Stimulated activated CD4-positive, alpha-beta T cell treated with anti-CD3 and anti-CD28 coated beads, Interleukin-2, amount 100 ng/mL, for 48 hours (primary cell): ENCODE data around the gene CCNB3.
A peak's percentile ranks its signal among the peaks of the same experiment; 100 is the strongest.
"Not testable (repeated sequence)": the region's sequence is repeated elsewhere in the genome, so short reads cannot be mapped to it uniquely, and the experiment has no call there.

Experiments
- DNase-seq, 2 donors: peaks; one replicate each; pipeline ENCODE4 v3.0.0-alpha.2; 2020

The CCNB3 gene, protein sequence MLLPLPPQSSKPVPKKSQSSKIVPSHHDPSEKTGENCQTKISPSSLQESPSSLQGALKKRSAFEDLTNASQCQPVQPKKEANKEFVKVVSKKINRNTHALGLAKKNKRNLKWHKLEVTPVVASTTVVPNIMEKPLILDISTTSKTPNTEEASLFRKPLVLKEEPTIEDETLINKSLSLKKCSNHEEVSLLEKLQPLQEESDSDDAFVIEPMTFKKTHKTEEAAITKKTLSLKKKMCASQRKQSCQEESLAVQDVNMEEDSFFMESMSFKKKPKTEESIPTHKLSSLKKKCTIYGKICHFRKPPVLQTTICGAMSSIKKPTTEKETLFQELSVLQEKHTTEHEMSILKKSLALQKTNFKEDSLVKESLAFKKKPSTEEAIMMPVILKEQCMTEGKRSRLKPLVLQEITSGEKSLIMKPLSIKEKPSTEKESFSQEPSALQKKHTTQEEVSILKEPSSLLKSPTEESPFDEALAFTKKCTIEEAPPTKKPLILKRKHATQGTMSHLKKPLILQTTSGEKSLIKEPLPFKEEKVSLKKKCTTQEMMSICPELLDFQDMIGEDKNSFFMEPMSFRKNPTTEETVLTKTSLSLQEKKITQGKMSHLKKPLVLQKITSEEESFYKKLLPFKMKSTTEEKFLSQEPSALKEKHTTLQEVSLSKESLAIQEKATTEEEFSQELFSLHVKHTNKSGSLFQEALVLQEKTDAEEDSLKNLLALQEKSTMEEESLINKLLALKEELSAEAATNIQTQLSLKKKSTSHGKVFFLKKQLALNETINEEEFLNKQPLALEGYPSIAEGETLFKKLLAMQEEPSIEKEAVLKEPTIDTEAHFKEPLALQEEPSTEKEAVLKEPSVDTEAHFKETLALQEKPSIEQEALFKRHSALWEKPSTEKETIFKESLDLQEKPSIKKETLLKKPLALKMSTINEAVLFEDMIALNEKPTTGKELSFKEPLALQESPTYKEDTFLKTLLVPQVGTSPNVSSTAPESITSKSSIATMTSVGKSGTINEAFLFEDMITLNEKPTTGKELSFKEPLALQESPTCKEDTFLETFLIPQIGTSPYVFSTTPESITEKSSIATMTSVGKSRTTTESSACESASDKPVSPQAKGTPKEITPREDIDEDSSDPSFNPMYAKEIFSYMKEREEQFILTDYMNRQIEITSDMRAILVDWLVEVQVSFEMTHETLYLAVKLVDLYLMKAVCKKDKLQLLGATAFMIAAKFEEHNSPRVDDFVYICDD (N-terminal part only)

DNA sequence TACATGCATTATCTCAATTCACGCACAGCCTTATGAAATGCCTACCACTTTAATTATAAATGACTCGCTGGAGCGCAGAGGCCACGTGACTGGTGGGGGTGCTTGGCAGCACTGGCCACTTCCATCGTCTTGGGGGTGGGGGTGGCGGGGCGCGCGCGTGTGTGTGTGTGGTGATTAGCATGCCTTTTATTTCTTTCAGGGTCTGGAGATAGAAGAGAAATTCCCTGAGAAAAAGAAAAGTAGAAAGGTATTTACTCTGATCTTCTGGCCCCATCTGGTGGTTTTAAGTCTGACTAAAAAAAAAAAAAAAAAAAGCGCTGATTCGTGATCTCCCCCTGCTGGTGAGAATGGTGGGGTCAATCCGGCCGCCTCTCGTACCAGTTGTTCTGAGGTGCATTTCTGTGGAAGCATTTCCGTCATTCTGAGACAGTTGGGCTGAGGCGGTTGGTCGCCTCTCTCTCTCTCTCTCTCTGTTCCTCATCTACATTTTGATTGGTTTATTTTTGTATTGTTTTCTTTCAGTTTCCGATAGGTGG is at the start of gene CCNB3:
TSS of gene CCNB3 (plus strand) at position 402 of the 536 bp plus-strand sequence. CDS start 80,399 bp downstream, outside the sequence.
- DNase-seq: peak; percentile 40 to 56

DNA sequence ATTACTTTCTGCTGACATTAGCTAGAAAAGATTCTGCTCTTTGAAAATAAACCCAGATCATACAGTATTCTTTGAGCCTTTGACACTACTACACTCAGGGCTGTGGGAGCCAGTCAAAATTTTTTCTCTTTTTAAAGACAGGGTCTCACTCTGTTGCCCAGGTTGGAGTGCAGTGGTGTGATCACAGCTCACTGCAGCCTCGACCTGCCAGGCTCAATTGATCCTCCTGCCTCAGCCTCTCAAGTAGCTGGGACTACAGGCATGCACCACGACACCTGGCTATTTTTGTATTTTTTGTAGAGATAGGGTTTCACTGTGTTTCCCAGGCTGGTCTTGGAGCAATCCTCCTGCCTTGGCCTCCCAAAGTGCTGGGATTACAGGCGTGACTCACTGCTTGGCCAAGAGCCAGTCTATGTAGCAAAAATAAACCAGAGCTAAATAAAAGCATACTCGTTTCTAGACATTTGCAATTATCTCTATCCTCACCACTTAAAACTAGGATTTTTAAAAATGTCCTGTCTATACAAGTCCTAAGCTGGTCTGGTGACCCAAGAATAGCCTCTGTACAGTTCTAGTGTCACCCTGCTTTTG is 46.9 kb upstream of the CCNB3 start:
- DNase-seq: no peak

DNA sequence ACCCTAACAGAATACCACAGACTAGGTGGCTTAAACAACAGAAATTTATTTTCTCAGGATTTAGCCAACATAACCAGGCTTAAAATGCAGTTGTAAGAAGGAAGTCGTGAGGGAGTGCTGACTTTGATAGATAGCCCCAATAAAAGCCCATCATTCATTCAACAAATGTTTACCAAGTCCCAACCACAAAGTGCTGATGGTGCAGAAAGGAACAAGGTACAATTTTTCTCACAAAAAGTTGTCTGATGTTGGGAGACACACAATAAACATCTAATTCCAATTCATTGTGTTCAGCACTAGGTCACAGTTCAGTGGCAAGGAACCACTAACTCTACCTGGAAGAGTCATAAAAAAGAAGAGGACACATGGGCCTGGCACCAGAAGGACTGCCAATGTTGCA is 46.0 kb upstream of the CCNB3 start:
- DNase-seq: no peak

DNA sequence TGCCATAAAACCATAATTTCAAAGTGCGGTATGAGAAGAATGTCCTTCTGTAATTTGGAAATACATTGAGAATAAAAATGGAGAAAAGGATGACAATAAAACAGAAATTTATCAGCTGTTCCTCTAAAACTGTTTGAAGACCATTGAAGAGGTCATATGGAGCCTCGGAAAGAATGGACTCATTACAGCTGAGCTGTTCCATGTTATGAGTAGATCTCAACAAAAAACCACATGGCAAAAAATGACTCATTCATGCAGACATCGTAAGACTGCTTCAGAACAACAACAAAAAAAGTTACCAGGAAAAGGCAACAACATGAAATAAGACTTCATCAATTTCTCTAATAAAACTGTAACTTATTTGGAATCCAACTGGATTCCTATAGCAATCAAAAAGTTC is 43.4 kb upstream of the CCNB3 start:
- no peak for DNase-seq

DNA sequence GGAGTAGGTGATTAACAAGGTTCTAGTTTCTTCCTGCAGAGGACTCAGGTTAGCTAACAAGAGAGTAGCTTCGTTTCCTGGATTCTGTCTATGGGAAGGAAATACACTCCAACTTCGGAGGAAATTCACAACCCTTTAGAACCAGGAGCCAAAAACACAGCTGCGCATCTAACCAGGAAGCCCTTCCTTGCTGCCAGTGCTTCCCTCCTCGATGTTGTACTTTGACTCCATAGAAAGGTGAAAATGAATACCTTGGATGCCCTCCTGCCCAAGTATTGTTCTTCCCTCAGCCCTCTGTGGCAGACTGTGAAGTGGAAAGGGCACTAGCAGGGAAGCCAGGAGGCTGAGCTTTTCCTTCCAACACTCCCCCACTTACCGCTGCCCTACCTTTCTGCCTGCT is 38.8 kb upstream of the CCNB3 start:
- DNase-seq: no peak

DNA sequence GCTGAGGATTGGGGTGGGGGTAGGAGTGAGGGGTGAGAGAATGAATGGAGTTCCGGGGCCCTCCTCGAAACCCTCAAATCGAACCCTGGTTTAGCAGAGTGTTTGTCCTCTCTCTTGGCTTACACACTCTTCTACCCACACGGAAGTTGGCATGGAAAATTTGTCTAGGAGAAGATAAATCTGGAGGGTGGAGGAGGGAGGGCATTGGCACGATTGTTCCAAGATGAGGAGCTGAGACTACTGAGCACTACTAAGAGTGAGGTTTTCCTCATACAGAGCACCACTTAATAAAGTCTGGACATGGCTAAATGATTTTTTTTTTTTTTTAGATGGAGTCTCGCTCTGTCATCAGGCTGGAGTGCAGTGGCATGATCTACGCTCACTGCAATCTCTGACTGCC is 37.2 kb upstream of the CCNB3 start:
- DNase-seq: no peak

DNA sequence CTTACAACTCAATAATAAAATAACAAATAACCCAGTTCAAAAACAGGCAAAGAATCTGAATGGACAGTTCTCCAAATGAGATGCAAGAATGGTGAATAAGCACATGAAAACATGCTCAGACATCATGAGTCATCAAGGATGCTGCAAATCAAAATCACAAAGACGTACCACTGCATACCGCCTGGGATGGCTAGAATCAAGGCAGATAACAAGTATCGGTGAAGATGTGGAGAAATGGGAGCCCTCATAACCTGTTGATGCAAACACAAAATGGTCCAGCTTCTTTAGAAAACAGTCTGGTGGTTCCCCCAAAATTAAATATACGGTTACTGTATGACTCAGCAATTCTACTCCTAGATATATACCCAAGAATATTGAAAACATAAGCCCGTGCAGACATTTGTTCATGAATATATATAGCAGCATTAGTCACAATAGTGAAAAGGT is 36.3 kb upstream of the CCNB3 start:
- DNase-seq: no peak

DNA sequence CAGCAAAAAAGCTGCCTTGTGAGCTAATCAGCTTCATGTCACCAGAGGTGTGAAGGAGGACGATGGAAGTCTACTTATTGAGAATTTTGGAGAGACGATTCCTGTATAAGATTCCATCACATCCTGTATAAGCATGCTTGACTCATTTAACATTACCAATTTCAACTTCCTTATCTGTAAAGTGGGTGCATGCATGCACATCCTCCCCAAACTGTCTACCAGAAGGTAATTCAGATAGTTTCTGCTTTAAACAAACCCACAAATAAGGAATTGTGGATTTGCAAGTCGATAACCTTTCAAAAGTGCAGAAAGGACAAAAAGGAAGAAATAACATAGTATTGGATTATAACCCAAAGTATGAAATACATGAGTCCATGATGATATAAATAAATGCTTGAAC is 34.8 kb upstream of the CCNB3 start:
- DNase-seq: no peak

DNA sequence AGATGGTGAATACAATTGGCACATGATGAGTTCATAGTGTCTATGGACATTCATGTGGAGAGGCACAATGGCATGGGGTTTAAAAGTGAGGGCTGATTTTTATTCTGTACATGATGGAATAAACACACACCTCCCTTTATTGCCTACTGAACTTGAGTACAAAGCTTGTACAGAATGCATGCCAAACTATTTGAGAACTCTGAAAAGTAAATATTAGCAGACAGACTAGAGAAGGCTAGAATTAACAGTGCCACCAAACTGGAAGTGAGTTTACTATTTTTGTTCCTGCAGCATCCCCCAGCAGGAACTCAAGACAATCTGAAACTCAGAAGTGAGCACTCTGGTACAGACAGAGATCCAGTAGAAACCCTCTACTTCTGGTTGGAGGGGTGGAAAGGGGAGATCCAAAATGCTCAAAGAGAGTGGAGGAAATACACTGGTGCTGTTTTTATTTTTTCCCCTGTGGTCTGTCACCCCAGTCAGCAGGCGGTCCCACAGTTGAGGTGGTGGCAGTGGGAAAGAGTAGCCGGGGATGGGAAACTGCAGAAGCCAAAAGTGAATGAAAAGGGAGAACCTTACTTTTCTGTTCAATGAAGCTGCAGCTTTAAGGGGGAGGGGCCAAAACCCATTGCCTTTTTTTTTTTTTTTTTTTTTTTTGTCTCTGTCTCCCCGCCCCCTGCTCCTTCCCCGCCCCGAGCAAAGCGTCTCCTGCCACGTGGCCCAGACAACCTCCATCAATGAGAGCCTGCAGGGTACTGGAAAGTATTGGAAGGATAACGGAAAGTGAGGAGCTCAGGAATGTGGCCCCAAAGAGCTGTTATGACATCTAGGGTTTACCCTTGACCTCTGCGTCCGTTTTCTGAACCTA is 24.3 kb upstream of the CCNB3 start:
- no peak for DNase-seq

DNA sequence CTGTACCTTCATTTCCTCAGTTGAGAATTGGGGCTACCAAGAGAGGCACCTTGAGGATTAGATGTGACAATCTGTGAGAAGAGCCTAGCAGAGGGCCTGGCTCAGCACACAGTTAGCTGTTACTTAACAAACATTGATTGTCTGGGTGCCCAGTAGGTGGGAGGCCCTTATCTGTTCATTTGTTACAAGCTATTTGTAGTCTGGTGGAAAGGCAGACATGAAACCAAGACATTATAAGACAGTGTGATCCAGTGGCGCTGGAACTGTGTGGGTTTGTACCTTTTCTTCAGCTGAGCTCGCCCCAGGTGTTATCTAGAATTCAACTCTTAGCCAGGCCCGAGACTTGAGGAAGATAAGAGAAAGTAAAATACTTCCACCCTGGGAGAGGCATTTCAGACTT is 20.7 kb upstream of the CCNB3 start:
- no peak for DNase-seq

DNA sequence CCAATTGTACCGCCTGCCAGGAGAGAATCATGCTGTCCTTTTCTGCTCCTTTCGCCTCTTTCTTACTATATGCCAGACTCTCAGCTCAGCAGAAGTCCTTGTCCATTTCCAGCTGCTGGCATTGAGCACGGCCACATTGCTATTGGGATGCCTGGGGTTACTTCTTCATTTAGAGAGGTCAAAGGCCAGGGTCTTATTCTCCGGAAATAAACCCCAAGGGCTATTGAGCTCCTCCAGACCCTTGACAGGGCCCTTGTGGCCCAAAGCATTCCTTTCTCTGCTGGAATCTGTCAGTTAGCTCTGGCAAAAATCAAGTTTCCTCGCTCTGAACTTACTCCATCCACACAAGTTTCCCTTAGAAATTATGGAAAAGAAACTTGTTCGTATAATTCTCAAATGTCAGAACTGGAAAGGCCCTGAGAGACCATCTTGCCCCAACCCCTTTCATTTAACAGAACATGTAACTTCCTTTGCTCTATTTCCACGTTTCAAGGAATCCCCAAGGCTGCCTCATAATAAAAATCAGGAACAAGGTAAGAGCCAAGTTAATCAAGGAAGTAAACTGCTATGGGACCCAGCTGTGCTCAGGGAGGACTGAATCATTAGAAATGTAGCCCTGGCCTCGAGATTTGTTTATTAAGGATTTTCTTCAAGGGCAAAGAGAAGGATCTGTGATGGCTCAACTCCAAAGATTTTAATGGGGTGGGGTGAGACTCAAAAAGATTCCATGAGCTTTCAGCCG is 15.5 kb upstream of the CCNB3 start:
- DNase-seq: no peak

DNA sequence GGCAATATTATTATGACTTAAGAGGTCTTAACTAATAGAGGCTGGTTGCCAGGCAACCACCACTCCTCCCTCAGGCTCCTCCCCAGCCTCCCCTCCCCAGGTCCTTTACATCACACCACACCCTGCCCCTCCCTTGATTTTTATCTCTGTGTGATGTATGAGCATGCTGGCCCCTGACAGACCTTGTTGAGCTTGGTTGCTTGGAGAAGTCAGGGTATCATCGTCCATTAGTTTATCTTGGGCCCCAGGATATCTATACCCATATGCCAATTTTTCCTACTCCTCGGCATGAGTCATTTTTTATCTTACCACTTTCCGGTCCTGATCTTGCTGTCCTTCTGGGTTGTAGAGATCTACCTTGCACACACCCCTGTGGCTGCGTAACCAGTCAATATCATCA is 6.2 kb upstream of the CCNB3 start:
- DNase-seq: no peak

DNA sequence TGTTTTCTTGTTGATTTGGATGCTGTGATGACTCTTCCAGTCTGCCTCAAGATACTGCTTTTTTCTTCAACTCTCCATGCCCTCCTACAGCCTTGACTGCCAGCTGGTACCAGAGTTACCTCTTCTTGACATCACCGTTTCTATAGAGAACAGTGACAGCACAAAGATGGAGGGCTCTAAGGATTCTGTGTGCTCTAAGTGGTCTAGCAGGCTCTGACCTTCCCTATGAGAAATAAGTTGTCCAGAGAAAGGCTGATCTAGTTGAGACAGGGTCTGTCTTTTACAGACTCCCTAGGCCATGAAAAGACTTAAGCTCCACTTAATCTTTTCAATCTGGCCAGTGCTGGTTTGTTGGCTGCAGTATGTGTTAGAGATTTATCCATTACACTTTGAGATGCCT is 3.7 kb upstream of the CCNB3 start, which contains the start of gene AKAP4:
TSS of gene AKAP4 (minus strand) at position 101 of the 400 bp plus-strand sequence. CDS start 118 bp downstream, outside the sequence.
- no peak for DNase-seq

DNA sequence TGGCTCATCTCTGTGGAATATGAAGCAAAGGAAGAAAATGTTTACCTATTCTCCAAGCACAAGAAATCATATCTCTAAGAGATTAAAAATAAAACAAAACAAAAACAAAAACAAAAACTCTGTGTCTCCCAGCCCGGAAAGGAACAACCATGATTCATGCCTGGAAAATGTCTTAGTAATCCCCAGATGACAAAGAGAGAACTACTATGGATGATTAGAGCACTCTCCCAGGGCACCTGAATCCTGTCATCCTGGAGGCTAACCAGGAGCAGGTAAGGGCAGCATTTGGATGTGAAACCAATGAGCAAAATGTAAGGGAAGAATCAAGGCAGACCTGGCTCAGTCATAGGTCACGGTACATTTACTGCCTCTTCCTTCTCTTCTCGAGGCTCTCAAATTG is 2.0 kb upstream of the CCNB3 start:
- no peak for DNase-seq

DNA sequence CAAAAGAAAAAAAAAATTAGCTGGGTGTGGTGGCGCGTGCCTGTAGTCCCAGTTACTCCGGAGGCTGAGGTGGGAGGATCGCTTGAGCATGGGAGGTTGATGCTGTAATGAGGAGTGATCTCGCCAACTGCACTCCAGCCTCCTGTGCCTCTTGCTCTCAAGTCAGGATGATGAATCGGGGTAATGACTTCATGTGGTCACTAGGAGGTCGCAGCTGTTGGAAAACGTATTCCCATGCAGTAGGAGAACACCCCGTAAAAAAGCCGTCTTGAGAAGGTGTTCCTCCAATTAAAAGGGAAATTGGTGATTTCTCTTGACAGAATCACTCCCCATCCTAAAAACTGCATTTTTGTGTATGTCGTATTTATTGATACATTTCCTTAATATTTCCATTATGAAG is 2.2 kb downstream of the CCNB3 start:
- no peak for DNase-seq

DNA sequence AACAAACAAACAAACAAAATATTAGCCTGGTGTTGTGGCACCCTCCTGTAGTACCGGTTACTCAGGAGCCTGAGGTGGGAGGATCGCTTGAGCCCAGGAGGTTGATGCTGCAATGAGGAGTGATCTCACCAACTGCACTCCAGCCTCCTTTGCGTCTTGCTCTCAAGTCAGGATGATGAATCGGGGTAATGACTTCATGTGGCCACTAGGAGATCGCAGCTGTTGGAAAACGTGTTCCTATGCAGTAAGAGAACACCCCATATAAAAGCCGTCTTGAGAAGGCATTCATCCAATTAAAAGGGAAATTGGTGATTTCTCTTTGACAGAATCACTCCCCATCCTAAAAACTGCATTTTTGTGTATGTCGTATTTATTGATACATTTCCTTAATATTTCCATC is 6.9 kb downstream of the CCNB3 start:
- DNase-seq: no peak

DNA sequence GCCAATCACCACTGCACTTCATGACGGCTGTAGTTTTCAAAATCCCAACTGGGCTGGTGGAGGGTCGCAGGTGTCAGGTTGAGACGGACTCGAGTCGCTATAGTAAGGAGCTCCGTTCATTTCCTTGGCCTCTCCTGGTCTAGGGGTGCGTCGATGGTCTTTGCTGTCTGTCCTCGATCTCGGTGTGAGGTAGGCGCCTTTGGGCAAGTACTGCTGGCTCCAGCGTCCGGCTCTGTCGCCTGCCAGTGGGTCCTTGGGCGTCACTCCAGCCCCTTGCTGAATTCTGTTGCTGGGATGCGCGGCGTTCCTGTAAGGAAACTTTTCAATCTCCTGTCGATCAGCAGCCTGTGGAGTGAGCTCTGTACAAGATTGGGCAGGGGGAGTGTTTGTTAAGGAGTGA is 76.7 kb downstream of the CCNB3 start:
- no peak for DNase-seq

DNA sequence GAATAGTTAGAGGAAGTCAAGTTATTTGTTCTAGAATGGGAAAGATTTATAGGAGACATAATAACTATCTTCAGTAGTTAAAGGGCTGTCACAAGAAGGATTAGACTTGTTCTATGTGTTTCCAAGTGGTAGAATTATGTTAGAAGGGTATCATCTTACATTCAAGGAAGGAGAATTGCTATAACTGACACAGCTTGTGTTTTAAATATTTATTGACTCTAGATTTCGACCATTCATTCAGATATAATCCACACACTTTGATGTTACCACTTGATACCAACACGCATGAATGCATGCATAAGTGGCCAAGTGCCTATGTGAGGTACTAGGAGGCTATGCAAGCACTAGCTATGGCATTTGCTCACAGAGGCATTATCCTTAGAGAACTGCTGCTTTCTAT is 122.7 kb downstream of the CCNB3 start:
- DNase-seq: no peak

DNA sequence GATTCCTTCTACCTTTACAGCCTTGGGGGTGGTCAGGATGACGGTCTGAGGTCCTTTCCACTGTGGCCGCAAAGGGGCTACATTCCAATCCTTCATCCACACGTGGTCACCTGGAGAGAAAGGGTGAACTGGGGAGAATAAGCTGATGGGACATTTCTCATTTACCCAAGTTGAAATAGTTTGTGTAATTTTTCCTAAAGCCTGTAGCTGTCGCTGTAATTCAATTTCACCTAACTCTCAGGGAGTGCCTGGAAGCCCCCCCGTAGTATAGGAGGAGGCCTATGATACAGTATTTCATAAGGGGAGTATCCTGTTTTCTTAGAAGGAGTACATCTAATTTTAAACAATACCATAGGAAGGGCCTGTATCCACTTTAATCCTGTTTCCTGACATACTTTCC is 128.1 kb downstream of the CCNB3 start:
- DNase-seq: not testable (repeated sequence)

DNA sequence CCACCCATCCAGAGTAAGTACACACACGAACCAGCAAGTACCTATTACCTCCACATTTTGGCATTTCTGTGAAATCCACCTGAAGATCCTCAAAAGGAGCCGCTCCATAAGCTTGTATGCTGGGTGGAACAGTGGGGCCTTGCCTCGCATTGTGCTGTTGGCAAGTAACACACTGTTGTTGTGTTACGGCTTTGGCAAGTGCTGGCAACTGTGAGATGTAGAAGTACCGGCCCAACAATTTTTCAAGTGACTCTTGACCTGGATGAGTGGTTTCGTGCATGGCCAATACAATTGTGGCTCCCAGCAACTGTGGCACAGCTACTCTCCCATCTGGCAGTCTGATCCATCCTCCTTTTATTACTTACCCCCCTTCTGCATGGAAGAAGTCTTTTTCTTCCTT is 128.7 kb downstream of the CCNB3 start:
- no peak for DNase-seq

DNA sequence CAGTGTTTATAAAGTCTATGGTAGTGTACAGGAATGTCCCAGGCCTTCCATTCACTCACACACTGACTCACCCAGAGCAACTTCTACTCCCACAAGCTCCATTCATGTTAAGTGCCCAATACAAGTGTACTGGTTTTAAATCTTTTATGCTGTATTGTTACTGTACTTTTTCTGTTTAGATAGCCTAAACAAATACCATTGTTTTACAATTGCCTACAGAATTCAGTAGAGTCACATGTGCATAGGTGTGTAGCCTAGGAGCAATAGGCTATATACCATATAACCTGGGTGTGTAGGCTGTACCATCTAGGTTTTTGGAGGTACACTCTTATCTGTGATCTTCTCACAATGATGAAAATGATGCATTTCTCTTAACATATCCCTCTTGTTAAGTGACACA is 139.4 kb downstream of the CCNB3 start:
- DNase-seq: no peak
